Endothelial cell of umbilical vein (primary cell): ENCODE measurements around the gene PCSK6.

Experiments
- EZH2 ChIP-seq: IDR thresholded peaks from 2 replicates; pipeline ENCODE4 v1.6.1; 2012; ENCODE audit warnings: borderline replicate concordance, low read depth, mild to moderate bottlenecking, moderate library complexity, low read length, inconsistent platforms; ENCODE audit not compliant: severe bottlenecking
- FOS ChIP-seq: IDR thresholded peaks from 2 replicates; pipeline ENCODE4 v1.6.1; 2011; ENCODE audit warnings: mild to moderate bottlenecking, low read length, moderate library complexity, borderline replicate concordance; ENCODE audit not compliant: insufficient read depth
- JUN ChIP-seq: IDR thresholded peaks from 2 replicates; pipeline ENCODE4 v1.6.1; 2011; ENCODE audit warnings: borderline replicate concordance, low read depth; ENCODE audit not compliant: insufficient read length, insufficient read depth
- POLR2A ChIP-seq: IDR thresholded peaks from 2 replicates; pipeline ENCODE4 v1.6.1; 2012; ENCODE audit warnings: low read depth, mild to moderate bottlenecking, control low read depth, low read length
- POLR2AphosphoS5 ChIP-seq: IDR thresholded peaks from 2 replicates; pipeline ENCODE4 v1.6.1; 2012; ENCODE audit warnings: low read depth, mild to moderate bottlenecking, control low read depth, low read length, moderate library complexity; ENCODE audit not compliant: insufficient read depth
- TF ChIP-seq, protein P1 (sequence below), 2 donors: IDR thresholded peaks; 1 replicate in 1 of 2; 2 replicates in 1 of 2; pipeline ENCODE4 v1.5.1; 2011; ENCODE audit warnings: low read length in 2 of 2, mild to moderate bottlenecking in 2 of 2, moderate library complexity in 2 of 2, control low read depth in 1 of 2, inconsistent platforms in 1 of 2, low read depth in 1 of 2; ENCODE audit not compliant: insufficient read depth in 1 of 2; ENCODE audit errors: extremely low read depth in 1 of 2

DNA sequence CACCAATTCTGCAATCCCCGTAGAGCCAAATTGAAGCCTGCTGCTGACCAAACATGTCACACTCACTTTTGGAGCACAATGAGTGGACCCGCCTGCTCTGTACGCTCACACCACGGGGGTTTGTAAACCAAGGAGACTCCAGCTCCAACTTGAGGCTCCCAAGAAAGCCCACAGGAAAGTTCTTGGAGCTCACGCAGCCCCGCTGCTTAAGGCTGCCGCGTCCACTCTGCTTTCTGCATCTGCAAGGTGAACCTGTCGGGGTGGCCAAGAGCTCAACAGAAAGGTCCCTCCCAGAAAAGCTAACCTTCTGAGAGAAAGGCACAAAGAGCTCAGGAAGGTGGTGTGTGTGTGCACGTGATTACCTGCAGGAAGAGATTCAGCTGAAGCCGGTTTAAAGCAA lies 94.9 kb downstream of the PCSK6 start:
- TF ChIP-seq, protein P1, sequence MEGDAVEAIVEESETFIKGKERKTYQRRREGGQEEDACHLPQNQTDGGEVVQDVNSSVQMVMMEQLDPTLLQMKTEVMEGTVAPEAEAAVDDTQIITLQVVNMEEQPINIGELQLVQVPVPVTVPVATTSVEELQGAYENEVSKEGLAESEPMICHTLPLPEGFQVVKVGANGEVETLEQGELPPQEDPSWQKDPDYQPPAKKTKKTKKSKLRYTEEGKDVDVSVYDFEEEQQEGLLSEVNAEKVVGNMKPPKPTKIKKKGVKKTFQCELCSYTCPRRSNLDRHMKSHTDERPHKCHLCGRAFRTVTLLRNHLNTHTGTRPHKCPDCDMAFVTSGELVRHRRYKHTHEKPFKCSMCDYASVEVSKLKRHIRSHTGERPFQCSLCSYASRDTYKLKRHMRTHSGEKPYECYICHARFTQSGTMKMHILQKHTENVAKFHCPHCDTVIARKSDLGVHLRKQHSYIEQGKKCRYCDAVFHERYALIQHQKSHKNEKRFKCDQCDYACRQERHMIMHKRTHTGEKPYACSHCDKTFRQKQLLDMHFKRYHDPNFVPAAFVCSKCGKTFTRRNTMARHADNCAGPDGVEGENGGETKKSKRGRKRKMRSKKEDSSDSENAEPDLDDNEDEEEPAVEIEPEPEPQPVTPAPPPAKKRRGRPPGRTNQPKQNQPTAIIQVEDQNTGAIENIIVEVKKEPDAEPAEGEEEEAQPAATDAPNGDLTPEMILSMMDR (IDR thresholded peaks at IDR 0.05; ENCODE audit: extremely low read depth in 1 of 2, insufficient read depth in 1 of 2, low read depth in 1 of 2, low read length in 2 of 2), result no peak
- TF ChIP-seq POLR2A (no peak), POLR2AphosphoS5 (no peak), FOS (no peak), EZH2 (no peak), JUN (no peak)
